H1 (cell line): ENCODE measurements around the gene BTBD16. TPM values are rescaled to one million over a fixed set of nuclear protein-coding genes. Genes with fewer than 3 reads are reported as not detected.

ENCODE experiments used
- CTCF ChIA-PET: fragments of 300-600 bp; sonication (Branson Sonifier 250); formaldehyde crosslinking; loops from one replicate; lab custom pipeline; 2021; ENCODE audit not compliant: partially characterized antibody; lab: Charles Lee
- POLR2A ChIA-PET: fragments of 300-600 bp; sonication (Branson Sonifier 250); formaldehyde crosslinking; loops from one replicate; lab custom pipeline; 2021; ENCODE audit warnings: inconsistent platforms; ENCODE audit not compliant: partially characterized antibody; lab: Charles Lee
- DNase-seq, 2 experiments: peaks; one replicate each; pipeline versions ENCODE4 v3.0.0 to v3.0.0-alpha.2; 2010 to 2022; ENCODE audit warnings: low spot score in 2 of 2, low read depth in 1 of 2, mixed read lengths in 1 of 2
- FAIRE-seq: peaks from 2 replicates; lab custom pipeline; 2011; peaks lifted over from hg19 to GRCh38; lab: Jason Lieb, UNC
- H2AFZ ChIP-seq: 2 replicates; pipeline ENCODE4 v1.8.1; 2012; ENCODE audit warnings: low read length, inconsistent platforms
- H2AK5ac ChIP-seq: 2 replicates; pipeline ENCODE4 v1.6.1; 2013; ENCODE audit warnings: low read depth, low read length
- H2BK120ac ChIP-seq: replicated peaks from 2 replicates; pipeline ENCODE3; 2013; ENCODE audit warnings: low read depth, low read length, inconsistent platforms
- H2BK12ac ChIP-seq: 2 replicates; pipeline ENCODE4 v1.6.1; 2013; ENCODE audit warnings: low read depth, low read length
- H2BK15ac ChIP-seq: 2 replicates; pipeline ENCODE4 v1.6.1; 2013; ENCODE audit warnings: low read length
- H2BK20ac ChIP-seq: 2 replicates; pipeline ENCODE4 v1.6.1; 2013; ENCODE audit warnings: low read length
- H2BK5ac ChIP-seq: 2 replicates; pipeline ENCODE4 v1.6.1; 2013; ENCODE audit warnings: low read depth, low read length
- H3K14ac ChIP-seq: 2 replicates; pipeline ENCODE4 v1.6.1; 2013; ENCODE audit warnings: inconsistent platforms; ENCODE audit not compliant: insufficient read length
- H3K18ac ChIP-seq: 2 replicates; pipeline ENCODE4 v1.6.1; 2013; ENCODE audit warnings: low read length; ENCODE audit errors: extremely low read depth
- H3K23ac ChIP-seq: 2 replicates; pipeline ENCODE4 v1.6.1; 2013; ENCODE audit warnings: inconsistent platforms; ENCODE audit not compliant: insufficient read length
- H3K23me2 ChIP-seq: 2 replicates; pipeline ENCODE4 v1.6.1; 2013; ENCODE audit warnings: low read depth, low read length
- H3K27ac ChIP-seq: 2 replicates; pipeline ENCODE4 v1.6.1; 2011; ENCODE audit warnings: low read depth, low read length, inconsistent platforms
- H3K27me3 ChIP-seq, 4 experiments: replicated peaks in 1 of 4; 1 replicate in 1 of 4; 2 replicates in 3 of 4; pipeline versions ENCODE4 v1.6.1 to v1.8.1; 2011 to 2013; ENCODE audit warnings: low read length in 3 of 4, mild to moderate bottlenecking in 3 of 4, inconsistent platforms in 2 of 4, mixed read lengths in 2 of 4, moderate library complexity in 1 of 4; ENCODE audit not compliant: control insufficient read depth in 3 of 4, insufficient read depth in 3 of 4; ENCODE audit errors: extremely low read depth in 1 of 4
- H3K36me3 ChIP-seq, 4 experiments: 2 replicates each; pipeline versions ENCODE4 v1.6.1 to v1.8.1; 2011 to 2013; ENCODE audit warnings: mild to moderate bottlenecking in 4 of 4, low read length in 3 of 4, moderate library complexity in 2 of 4, control low read depth in 1 of 4, inconsistent platforms in 1 of 4; ENCODE audit not compliant: insufficient read depth in 4 of 4, control insufficient read depth in 2 of 4
- H3K4ac ChIP-seq: replicated peaks from 2 replicates; pipeline ENCODE3; 2013; ENCODE audit warnings: low read length, low read depth, mixed read lengths, inconsistent platforms; ENCODE audit not compliant: insufficient read length
- H3K4me1 ChIP-seq, 4 experiments: replicated peaks in 1 of 4; 1 replicate in 1 of 4; 2 replicates in 3 of 4; pipeline versions ENCODE4 v1.6.1 to v1.8.1; 2011 to 2013; ENCODE audit warnings: low read length in 3 of 4, inconsistent platforms in 2 of 4, mixed read lengths in 1 of 4; ENCODE audit not compliant: insufficient read depth in 4 of 4, control insufficient read depth in 3 of 4
- H3K4me2 ChIP-seq, 2 experiments: 2 replicates each; pipeline versions ENCODE4 v1.6.1 to v1.8.1; 2011 to 2013; ENCODE audit warnings: low read depth in 2 of 2, low read length in 2 of 2, control low read depth in 1 of 2, inconsistent platforms in 1 of 2, mild to moderate bottlenecking in 1 of 2; ENCODE audit not compliant: insufficient read depth in 1 of 2
- H3K4me3 ChIP-seq, 4 experiments: fragments of 200-600, 300-600 bp in 1 of 4; sonication (generic), shearing (Covaris generic), sonication (Bioruptor Twin) in 1 of 4; 2 replicates each; pipeline versions ENCODE4 v1.5.1 to v1.8.1; 2011 to 2016; ENCODE audit warnings: low read length in 4 of 4, low read depth in 3 of 4, control low read depth in 2 of 4, inconsistent platforms in 2 of 4, mild to moderate bottlenecking in 2 of 4, mixed read lengths in 1 of 4, moderate library complexity in 1 of 4; ENCODE audit not compliant: insufficient read depth in 2 of 4; ENCODE audit errors: extremely low read depth in 1 of 4
- H3K56ac ChIP-seq: replicated peaks from 2 replicates; pipeline ENCODE3; 2013; ENCODE audit warnings: low read depth, mild to moderate bottlenecking, mixed read lengths, low read length, inconsistent platforms; ENCODE audit not compliant: insufficient read length
- H3K79me1 ChIP-seq: 2 replicates; pipeline ENCODE4 v1.6.1; 2013; ENCODE audit warnings: low read depth, low read length, control low read depth
- H3K79me2 ChIP-seq, 2 experiments: 2 replicates each; pipeline versions ENCODE4 v1.6.1 to v1.8.1; 2012 to 2013; ENCODE audit warnings: low read length in 2 of 2, mild to moderate bottlenecking in 2 of 2, inconsistent platforms in 1 of 2; ENCODE audit not compliant: insufficient read depth in 2 of 2, control insufficient read depth in 1 of 2
- H3K9ac ChIP-seq, 4 experiments: replicated peaks in 1 of 4; 1 replicate in 1 of 4; 2 replicates in 3 of 4; pipeline versions ENCODE4 v1.6.1 to v1.8.1; 2011 to 2013; ENCODE audit warnings: low read depth in 3 of 4, low read length in 3 of 4, control low read depth in 2 of 4, mild to moderate bottlenecking in 2 of 4, moderate library complexity in 2 of 4, inconsistent platforms in 1 of 4; ENCODE audit errors: extremely low read depth in 1 of 4
- H3K9me3 ChIP-seq, 2 experiments: 2 replicates each; pipeline versions ENCODE4 v1.6.1 to v1.8.1; 2012 to 2013; ENCODE audit warnings: mild to moderate bottlenecking in 2 of 2, moderate library complexity in 2 of 2, control low read depth in 1 of 2, inconsistent platforms in 1 of 2, low read depth in 1 of 2, low read length in 1 of 2, mixed read lengths in 1 of 2; ENCODE audit not compliant: insufficient read depth in 2 of 2
- H4K20me1 ChIP-seq, 2 experiments: replicated peaks in 1 of 2; 2 replicates each; pipeline versions ENCODE3 to v1.8.1; 2011 to 2013; ENCODE audit warnings: inconsistent platforms in 2 of 2, low read length in 2 of 2, mild to moderate bottlenecking in 1 of 2; ENCODE audit not compliant: insufficient read depth in 2 of 2, control insufficient read depth in 1 of 2
- H4K5ac ChIP-seq: 2 replicates; pipeline ENCODE4 v1.6.1; 2013; ENCODE audit warnings: low read length, low read depth, mixed read lengths, inconsistent platforms; ENCODE audit not compliant: insufficient read length
- H4K8ac ChIP-seq: 2 replicates; pipeline ENCODE4 v1.8.0; 2013; ENCODE audit warnings: mild to moderate bottlenecking, moderate library complexity, low read length, inconsistent platforms; ENCODE audit not compliant: insufficient read depth; ENCODE audit errors: extremely low read depth
- H4K91ac ChIP-seq: replicated peaks from 2 replicates; pipeline ENCODE3; 2013; ENCODE audit warnings: low read length, mixed read lengths, inconsistent platforms; ENCODE audit not compliant: insufficient read length
- ASH2L ChIP-seq: fragments of 200-600, 300-600 bp; sonication (generic); IDR thresholded peaks from one replicate; pipeline ENCODE4 v1.7.1; 2017; ENCODE audit warnings: low read length
- CBX8 ChIP-seq: fragments of 300-800, 300-1000 bp; sonication (generic); IDR thresholded peaks from 2 replicates; pipeline ENCODE4 v1.7.1; 2016; ENCODE audit warnings: low read depth, low read length, borderline replicate concordance
- WGBS, 2 experiments: shearing (Covaris generic) in 1 of 2; methylation state at CpG; one replicate each; pipeline versions ENCODE4 v1.1.6 to v1.1.7; 2013 to 2015; ENCODE audit warnings: low lambda C conversion rate in 2 of 2, mixed read lengths in 2 of 2, inconsistent platforms in 1 of 2, low coverage in 1 of 2, missing lambda C conversion rate in 1 of 2; ENCODE audit not compliant: insufficient replicate concordance in 2 of 2, insufficient coverage in 1 of 2, insufficient read length in 1 of 2; ENCODE audit errors: extremely low coverage in 1 of 2, missing lambda C conversion rate in 1 of 2; 5-methylcytosine and 5-hydroxymethylcytosine counted together
- polyA plus RNA-seq, 7 experiments: library from polyadenylated mRNA; depleted of rRNA in 3 of 7; stranded (reverse) in 5 of 7; unstranded in 2 of 7; fragments of >200 nt in 5 of 7; fragments of 200-250 nt in 2 of 7; gene quantifications; 1 replicate in 5 of 7; 2 replicates in 1 of 7; 4 replicates in 1 of 7; pipeline versions ENCODE4 v1.2.1 to v1.2.3, GENCODE V29; 2011 to 2013; ENCODE audit warnings: missing spikeins in 2 of 7, mixed read lengths in 2 of 7
- total RNA-seq: library from RNA; stranded (reverse); fragmentation: NEBNext Ultra II Directional; extraction: Animal tissue kit (Norgen Biotek cat#: 25700); gene quantifications from 2 replicates; pipeline ENCODE4 v1.2.1, GENCODE V29; 2021

Gene BTBD16
- total and polyA plus RNA-seq, 2 of the 8 experiments (the other 6 are each of a cell fraction or from before 2014, with no cell fraction given): 0.05 TPM; not detected in 1

GRCh38 chr10:122386514-122386913 lies 115.4 kb downstream of the BTBD16 start:
- Histone ChIP-seq H2AFZ (no peak overlapping the region), H3K9me3 (no peaks in the 10 kb centered on the region), H2BK20ac (no peak overlapping the region), H4K91ac (no peak overlapping the region), H3K23ac (no peak overlapping the region), H3K79me2 (peaks cover 6 to 94% of the 10 kb centered on the region in 2 experiments; a peak in 3 of 4 replicates), H3K27ac (no peak overlapping the region), H2BK120ac (no peak overlapping the region), H3K14ac (no peak overlapping the region), H3K36me3 (peaks cover 0 to 4% (median 2%) of the 10 kb centered on the region in 4 experiments; a peak in 2 of 8 replicates), H4K8ac (no peak overlapping the region), H3K4me2 (no peak overlapping the region), H4K20me1 (peaks cover under 1 to 2% of the 10 kb centered on the region in 2 experiments), H3K79me1 (no peaks in the 10 kb centered on the region; the same call in 1 of the 2 replicates), H3K4me1 (no peaks in the 10 kb centered on the region), H3K4me3 (no peak overlapping the region), H2AK5ac (no peak overlapping the region), H3K4ac (no peak overlapping the region), H2BK15ac (no peak overlapping the region), H3K9ac (no peak overlapping the region), H3K56ac (no peak overlapping the region), H3K18ac (no peak overlapping the region), H3K23me2 (no peaks in the 10 kb centered on the region), H2BK5ac (no peak overlapping the region), H3K27me3 (no peaks in the 10 kb centered on the region), H4K5ac (no peak overlapping the region), H2BK12ac (no peak overlapping the region)
- no peak for TF ChIP-seq ASH2L
- no peak for TF ChIP-seq CBX8
- WGBS, 2 experiments: 91% methylated on average over 2 of the region's 2 CpGs; no CpG with 5 or more reads in 1 of the 2 experiments
- ChIA-PET CTCF (interaction anchor here (1.1 kb wide), 1 partner anchor 43 kb away, joined by 4 read pairs; no protein-coding TSS in a partner anchor), POLR2A (no interaction called here)
- DNase-seq: no peak
- FAIRE-seq: no peak
